ENCODE measurements around the gene DDX1.

DNA sequence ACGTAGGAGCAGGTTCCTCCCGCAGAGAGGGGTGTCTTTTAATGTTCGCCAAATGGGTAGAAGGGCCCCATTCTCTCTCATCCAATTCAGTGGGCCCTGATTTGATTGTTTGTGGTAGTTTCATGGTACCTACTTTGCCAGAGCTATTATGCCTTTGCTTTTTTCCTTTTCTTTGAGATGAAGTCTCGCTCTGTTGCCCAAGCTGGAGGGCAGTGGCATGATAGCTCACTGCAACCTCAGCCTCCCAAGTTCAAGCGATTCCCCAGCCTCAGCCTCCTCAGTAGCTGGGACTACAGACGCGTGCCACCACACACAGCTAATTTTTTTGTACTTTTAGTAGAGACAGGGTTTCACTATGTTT, 59.7 kb downstream of the DDX1 start:
- TF ChIP-seq GATA3 (IDR thresholded peaks at IDR 0.05; ENCODE audit: low read depth, low read length): no peak
- TF ChIP-seq GATA2 (IDR thresholded peaks at IDR 0.05; ENCODE audit: low read depth, low read length): no peak

Measured in SH-SY5Y (cell line).